ENCODE results near the gene CYB561.

Gene CYB561

DNA sequence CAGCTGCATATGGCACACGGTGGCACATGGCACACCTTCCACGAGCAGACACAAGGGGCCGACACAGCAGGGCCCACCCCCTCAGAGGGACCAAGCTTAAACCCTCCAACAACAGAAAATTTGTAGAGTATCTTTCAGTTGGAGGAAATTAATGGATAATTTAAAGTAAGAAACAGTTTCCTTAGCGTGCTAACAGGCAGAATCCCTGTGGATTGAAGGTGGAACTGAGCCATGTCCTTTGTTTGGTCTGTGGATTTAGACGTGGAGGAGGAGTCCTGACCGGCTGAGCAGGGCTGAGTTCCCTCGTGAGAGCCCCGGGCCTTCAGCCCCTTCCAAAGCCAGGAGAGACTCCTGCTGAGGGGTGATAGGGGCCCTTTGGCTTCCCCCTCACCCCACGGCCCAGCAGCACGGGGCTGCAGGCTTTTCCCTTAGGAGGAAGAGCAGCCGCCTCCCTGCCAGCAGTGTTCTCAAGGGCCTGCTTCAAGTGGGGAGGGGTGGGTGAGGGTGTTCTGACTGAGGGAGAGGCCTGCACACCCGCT is 1.4 kb upstream of the CYB561 start:
- DNase-seq: peak; percentile 55

DNA sequence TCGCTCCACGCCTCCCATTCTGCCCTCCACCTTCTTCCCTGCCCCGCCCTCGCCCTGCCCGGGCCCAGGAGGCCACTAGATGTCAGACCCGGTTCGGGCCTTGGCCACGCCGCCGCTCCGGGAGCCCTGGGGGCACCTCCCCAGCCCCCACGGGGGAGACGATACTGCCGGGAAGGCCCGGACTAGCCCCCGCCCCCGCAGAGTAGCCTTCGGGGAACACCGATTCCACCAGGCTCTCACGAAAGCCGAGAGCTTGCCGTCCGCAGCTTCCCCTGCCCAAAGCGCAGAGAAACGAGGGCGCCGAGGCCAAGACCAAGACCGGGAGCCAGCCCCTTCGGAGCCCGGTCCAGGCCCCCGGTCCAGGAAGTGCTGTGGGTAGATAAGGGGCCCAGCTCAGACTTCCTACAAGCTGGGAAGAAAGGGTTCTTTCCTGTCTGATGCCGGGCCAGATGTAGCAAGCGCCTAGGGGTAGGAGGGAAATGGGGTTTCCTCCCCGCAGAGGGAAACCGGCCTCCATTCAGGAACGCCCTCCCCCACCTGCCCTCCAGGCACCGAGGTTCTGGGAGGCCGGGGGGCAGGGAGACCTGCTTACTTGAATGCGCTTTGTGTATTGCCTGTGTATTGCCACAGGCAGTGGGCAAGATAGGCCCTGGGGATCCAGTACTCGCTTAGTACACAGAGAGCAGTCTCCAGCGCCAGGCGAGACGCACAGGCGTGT is 806 bp upstream of the CYB561 start:
- DNase-seq: peak; percentile 55

- no peak for DNase-seq
Observed at GRCh38 chr17:63445571-63445953, 544 bp downstream of the CYB561 start.

DNA sequence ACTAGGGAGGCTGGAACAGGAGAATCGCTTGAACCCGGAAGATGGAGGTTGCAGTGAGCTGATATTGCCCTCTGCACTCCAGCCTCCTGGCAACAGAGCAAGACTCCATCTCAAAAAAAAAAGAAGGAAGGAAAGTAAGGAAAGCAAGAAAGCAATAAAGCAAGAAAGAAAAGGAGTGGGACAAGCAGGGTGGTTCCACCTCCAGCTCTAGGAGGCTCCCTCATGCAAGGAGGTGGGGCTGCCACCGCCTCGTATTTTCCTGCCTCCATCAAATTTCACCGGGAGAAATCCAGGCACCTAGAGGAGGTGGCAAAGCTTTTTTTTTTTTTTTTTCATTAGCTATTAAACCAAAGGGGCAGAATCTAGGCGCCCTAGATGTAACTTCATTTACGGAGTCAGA is 1.0 kb downstream of the CYB561 start:
- no peak for DNase-seq

GRCh38 chr17:63444457-63444856 is 1.6 kb downstream of the CYB561 start:
- DNase-seq: no peak

DNA sequence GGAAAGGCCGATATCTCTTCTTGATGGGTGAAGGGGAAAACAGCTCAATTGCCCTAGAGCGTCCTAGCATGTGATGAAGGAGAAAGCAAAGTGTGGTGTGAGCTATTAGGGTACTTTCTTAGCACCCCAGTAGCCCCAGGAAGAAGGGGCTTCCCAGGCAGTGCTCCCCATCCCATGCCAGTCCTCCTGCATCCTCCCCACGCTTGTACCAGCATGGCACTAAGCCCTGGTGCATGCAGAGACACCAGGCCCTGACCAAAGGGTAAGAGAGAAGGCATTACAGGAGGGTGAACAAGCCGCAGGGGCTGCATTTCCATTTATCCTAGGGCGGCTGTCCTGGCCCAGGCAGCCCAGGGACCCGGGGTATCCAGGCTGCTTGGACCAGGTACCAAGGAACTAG is 3.1 kb downstream of the CYB561 start:
- no peak for DNase-seq

DNA sequence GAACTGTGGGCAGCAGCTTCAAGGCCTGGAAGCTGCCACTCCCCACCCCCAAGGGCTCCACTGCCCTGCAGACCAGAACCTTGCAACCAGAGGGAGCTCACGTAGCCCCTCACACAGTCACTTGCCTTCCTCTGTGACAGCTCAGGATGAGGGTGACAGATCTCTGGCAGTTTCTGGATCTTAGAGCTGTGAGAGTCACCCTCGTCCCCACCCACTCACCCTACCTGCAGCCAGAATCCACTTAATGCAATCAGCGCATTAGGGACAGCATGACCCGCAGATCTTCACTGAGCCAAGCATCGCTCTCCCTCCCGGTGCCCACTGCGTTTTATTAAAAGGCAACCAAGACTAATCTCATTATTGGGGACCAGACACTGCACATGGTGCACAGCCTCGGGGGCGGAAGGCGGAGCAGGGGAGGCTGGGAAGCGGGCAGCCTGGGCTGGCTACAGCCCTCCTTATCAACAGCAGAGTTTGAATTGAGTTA is 3.5 kb downstream of the CYB561 start:
- DNase-seq: no peak

GRCh38 chr17:63442074-63442473 is 4.0 kb downstream of the CYB561 start:
- no peak for DNase-seq

- no peak for DNase-seq
Observed at GRCh38 chr17:63441654-63442053, 4.5 kb downstream of the CYB561 start.

- DNase-seq: no peak
Observed at GRCh38 chr17:63440770-63441335, 5.3 kb downstream of the CYB561 start.

GRCh38 chr17:63440127-63440769 is 5.9 kb downstream of the CYB561 start:
- no peak for DNase-seq

DNA sequence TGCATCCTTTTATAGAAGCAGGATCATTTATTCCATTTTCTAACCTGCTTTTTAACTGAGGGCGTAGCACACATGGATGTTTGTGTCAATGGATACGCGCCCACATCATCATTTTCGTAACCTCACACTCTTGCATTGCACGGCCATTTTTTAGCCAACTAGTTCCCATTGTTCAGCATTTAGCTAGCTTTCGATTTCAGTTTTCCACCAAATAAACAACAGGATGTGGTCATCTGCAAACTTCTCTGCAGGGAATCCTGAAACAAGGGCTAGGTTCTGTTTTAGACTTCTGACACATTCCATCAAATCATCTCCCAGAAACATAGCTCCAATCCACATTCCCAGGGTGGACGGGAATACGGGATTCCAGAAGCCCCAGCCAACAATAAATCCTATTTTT is 6.4 kb downstream of the CYB561 start:
- DNase-seq: no peak

GRCh38 chr17:63438092-63439051 is 7.7 kb downstream of the CYB561 start:
- DNase-seq: no peak

GRCh38 chr17:63437287-63438091 is 8.6 kb downstream of the CYB561 start:
- no peak for DNase-seq

GRCh38 chr17:63436523-63437110 is 9.5 kb downstream of the CYB561 start:
- DNase-seq: no peak

- DNase-seq: peak; percentile 93
Observed at GRCh38 chr17:63435681-63436522, 10.2 kb downstream of the CYB561 start.

DNA sequence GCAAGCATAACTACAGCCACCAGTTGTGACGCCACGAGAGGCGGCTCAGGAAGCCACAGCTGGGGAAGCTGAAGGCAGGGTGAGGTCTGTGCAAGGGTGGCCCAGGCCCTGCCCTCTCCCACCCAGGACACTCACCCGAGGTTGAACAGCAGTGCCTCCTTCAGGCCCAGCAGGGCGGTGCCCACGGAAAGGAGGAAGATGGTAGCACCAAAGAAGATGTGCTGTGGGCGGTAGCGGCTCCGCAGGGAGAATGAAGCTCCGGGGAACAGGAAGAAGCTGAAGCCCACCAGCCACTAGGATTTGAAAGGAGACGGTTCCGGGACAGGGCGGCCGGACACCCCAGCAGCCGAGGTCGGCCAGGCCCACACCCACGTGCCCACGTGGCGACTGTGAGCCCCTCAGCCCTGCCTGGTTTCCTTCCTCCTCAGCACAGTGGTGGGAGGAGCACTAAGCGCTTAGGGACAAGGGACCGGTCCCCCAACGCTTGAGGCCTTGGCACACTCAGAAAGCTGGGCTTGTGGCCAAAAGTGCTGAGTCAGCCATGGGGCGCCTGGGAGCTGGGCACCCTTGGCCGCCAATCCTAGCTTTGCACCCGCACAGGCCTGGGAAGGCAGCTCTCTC is 11.0 kb downstream of the CYB561 start:
- DNase-seq: peak; percentile 41

GRCh38 chr17:63433746-63434591 is 12.1 kb downstream of the CYB561 start:
- no peak for DNase-seq
